ENCODE measurements around the gene HMGN3. TPM values are rescaled to one million over a fixed set of nuclear protein-coding genes. Genes with fewer than 3 reads are reported as not detected.

Gene HMGN3
- total and polyA plus RNA-seq, 2 of the 4 experiments (the other 2 are of a cell fraction) = 6.8 to 35.5 TPM

GRCh38 chr6:79227445-79227844 is 7.0 kb downstream of the HMGN3 start:
- 0 out of 2 replicates have a peak, but pooled peaks cover 4% of the 10 kb centered on the region for H3K9me1 ChIP-seq (ENCODE audit: insufficient read depth, low read length)
- no peaks in the 10 kb centered on the region for H3K9me3 ChIP-seq (ENCODE audit: control insufficient read depth, insufficient read depth, low read length)
- no peaks in the 10 kb centered on the region for H4K20me1 ChIP-seq (ENCODE audit: insufficient read depth, low read length)
- H4K5ac ChIP-seq (ENCODE audit: low read depth, low read length) = no peak overlapping the region
- H2BK5ac ChIP-seq (ENCODE audit: low read depth, low read length, poor library complexity, severe bottlenecking) = no peak overlapping the region
- H2BK20ac ChIP-seq (ENCODE audit: low read depth, low read length) = no peak overlapping the region
- no peak overlapping the region for H3K9ac ChIP-seq (ENCODE audit: low read depth, low read length)
- no peak for ATAC-seq (ENCODE audit: low read depth)
- H3K14ac ChIP-seq (replicated peaks; ENCODE audit: low read depth, low read length) = no peak overlapping the region
- in situ Hi-C loops (cut with MboI; ENCODE audit: low sequenced_read_pairs) (loop anchor here (10.0 kb wide), 2 partner anchors 143 to 307 kb away; partner anchors contain the start of gene LCA5), intact Hi-C loops (cut with micrococcal nuclease) (no loop called here), dilution Hi-C loops (cut with HindIII; ENCODE audit: low sequenced_read_pairs, unreplicated experiment) (no loop called here)
- no peak overlapping the region for H2AK5ac ChIP-seq (ENCODE audit: low read depth, low read length)
- no CpG with 5 or more reads among the region's 1 CpG for WGBS, 2 experiments (ENCODE audit: extremely low coverage in 2 of 2, insufficient read length in 1 of 2)
- H3K4me2 ChIP-seq (ENCODE audit: low read depth, low read length) = no peak overlapping the region
- no peak for DNase-seq
- no peak overlapping the region for H3K4ac ChIP-seq (ENCODE audit: low read depth, low read length)
- peaks cover 2% of the 10 kb centered on the region; the same call in 1 of the 2 replicates for H3K4me1 ChIP-seq (ENCODE audit: control insufficient read depth, insufficient read depth, low read length)
- ChIA-PET CTCF (no interaction called here), POLR2A (ENCODE audit: unreplicated experiment) (no interaction called here)
- BruUV-seq (replicated peaks) = no TSS peak
- H3K18ac ChIP-seq (ENCODE audit: low read depth, low read length) = no peak overlapping the region
- H3K36me3 ChIP-seq (ENCODE audit: control insufficient read depth, insufficient read depth, low read length) = no peaks in the 10 kb centered on the region
- H2AK9ac ChIP-seq (replicated peaks; ENCODE audit: low read depth, low read length, poor library complexity) = no peak overlapping the region
- no peak overlapping the region for H3K23ac ChIP-seq (ENCODE audit: low read depth, low read length)
- H2BK15ac ChIP-seq (ENCODE audit: low read depth, low read length) = no peak overlapping the region
- no peak overlapping the region for H4K8ac ChIP-seq (ENCODE audit: low read depth in 2 of 2, low read length in 2 of 2)
- no peak overlapping the region for H3K4me3 ChIP-seq (ENCODE audit: insufficient read depth, low read depth, low read length)
- TF ChIP-seq BHLHE40 (IDR thresholded peaks at IDR 0.05; ENCODE audit: low read depth, low read length) = no peak
- no peak for TF ChIP-seq ELK1 (IDR thresholded peaks at IDR 0.05; ENCODE audit: borderline replicate concordance, low read depth, low read length)
- no peak for TF ChIP-seq CTCF (conservative IDR thresholded peaks at IDR 0.05; ENCODE audit: low read depth, low read length)
- TF ChIP-seq MAZ (IDR thresholded peaks at IDR 0.05; ENCODE audit: borderline replicate concordance, low read depth, low read length) = no peak
- no peak for TF ChIP-seq RFX5 (IDR thresholded peaks at IDR 0.05; ENCODE audit: low read depth, low read length)
- TF ChIP-seq SMC3 (IDR thresholded peaks at IDR 0.05; ENCODE audit: low read depth, low read length) = no peak
- no peak for TF ChIP-seq NFE2L2 (IDR thresholded peaks at IDR 0.05; ENCODE audit: low read depth, low read length)
- TF ChIP-seq MXI1 (IDR thresholded peaks at IDR 0.05; ENCODE audit: borderline replicate concordance, low read depth, low read length) = no peak
- TF ChIP-seq POLR2A (IDR thresholded peaks at IDR 0.05; ENCODE audit: low read depth, low read length) = no peak
- TF ChIP-seq CEBPB (IDR thresholded peaks at IDR 0.05; ENCODE audit: low read depth, low read length) = no peak
- TF ChIP-seq RCOR1 (IDR thresholded peaks at IDR 0.05; ENCODE audit: insufficient replicate concordance, low read length) = no peak
- no peak for TF ChIP-seq MAFK (IDR thresholded peaks at IDR 0.05; ENCODE audit: low read depth, low read length)
- TF ChIP-seq CHD1 (IDR thresholded peaks at IDR 0.05; ENCODE audit: low read depth, low read length) = no peak
- H2AFZ ChIP-seq (replicated peaks; ENCODE audit: low read length, poor library complexity) = no peak overlapping the region
- H3K27me3 ChIP-seq (ENCODE audit: control insufficient read depth, insufficient read depth, low read length) = no peaks in the 10 kb centered on the region
- peaks cover 10 to 19% of the 10 kb centered on the region in 2 experiments for H3K79me1 ChIP-seq (ENCODE audit: low read depth in 1 of 2, low read length in 2 of 2)
- no peak overlapping the region for H3K27ac ChIP-seq (ENCODE audit: insufficient read depth, low read length)
- H2BK120ac ChIP-seq (ENCODE audit: low read depth, low read length) = no peak overlapping the region
- H4K91ac ChIP-seq (ENCODE audit: insufficient read depth, low read depth, low read length) = no peak overlapping the region
- no peak overlapping the region for H3K56ac ChIP-seq (ENCODE audit: extremely low read depth, insufficient read depth, low read length)
